ENCODE measurements around the gene MYO18A. TPM values are rescaled to one million over a fixed set of nuclear protein-coding genes. Genes with fewer than 3 reads are reported as not detected.

Gene MYO18A
- total RNA-seq, 1 experiment from 2014 or later: 37.2 TPM

GRCh38 chr17:29215717-29216116 lies 35.5 kb upstream of the MYO18A start:
- H3K4me2 ChIP-seq (ENCODE audit: low read length): no peak overlapping the region
- DNase-seq (ENCODE audit: low read depth, low spot score) (no peak), ATAC-seq (no peak)

More at GRCh38 chr17:29215717-29216116, 35.5 kb upstream of the MYO18A start:
- Histone ChIP-seq H3K4me3 (replicated peaks in 1 of 2; ENCODE audit: low read depth in 1 of 2, low read length in 2 of 2) (no peak overlapping the region), H3K27me3 (ENCODE audit: insufficient read depth, low read length) (no peaks in the 10 kb centered on the region), H3K27ac (ENCODE audit: low read depth, low read length) (no peak overlapping the region), H2AFZ (ENCODE audit: low read depth, low read length, poor library complexity, severe bottlenecking) (no peak overlapping the region), H3K36me3 (ENCODE audit: control insufficient read depth in 1 of 2, insufficient read depth in 2 of 2, low read length in 2 of 2) (0 out of 4 replicates have a peak, but pooled peaks cover 0 to 4% of the 10 kb centered on the region in 2 experiments), H3K9me2 (ENCODE audit: insufficient read depth) (no peaks in the 10 kb centered on the region), H4K20me1 (ENCODE audit: insufficient read depth) (no peaks in the 10 kb centered on the region), H3K9ac (ENCODE audit: low read length) (no peak overlapping the region), H3K9me3 (ENCODE audit: control insufficient read depth in 1 of 2, insufficient read depth in 1 of 2, low read depth in 1 of 2, low read length in 2 of 2) (no peaks in the 10 kb centered on the region), H3K4me1 (ENCODE audit: control insufficient read depth in 1 of 2, insufficient read depth in 2 of 2, low read length in 2 of 2) (peaks cover 0 to 9% of the 10 kb centered on the region in 2 experiments; a peak in 1 of 4 replicates), H3K79me2 (ENCODE audit: insufficient read depth, low read length) (peaks cover 6% of the 10 kb centered on the region; the same call in 1 of the 2 replicates)
- ChIA-PET CTCF (interaction anchor here (1.2 kb wide), 1 partner anchor 67 kb away, joined by 3 read pairs; no protein-coding TSS in a partner anchor), POLR2A (interaction anchor here (0.7 to 1.5 kb wide), 2 partner anchors 36 to 67 kb away, joined by 3 to 6 read pairs; partner anchors contain the start of gene MYO18A), RAD21 (ENCODE audit: low non-redundant PET in 1 of 2, low total read pairs in 2 of 2, uncharacterized antibody in 2 of 2, unreplicated experiment in 2 of 2) (no interaction called here)
- TF ChIP-seq JUND (IDR thresholded peaks at IDR 0.05) (no peak), REST (IDR thresholded peaks at IDR 0.05; ENCODE audit: low read depth) (no peak), SP1 (IDR thresholded peaks at IDR 0.05; ENCODE audit: low read depth) (no peak), ZBTB33 (IDR thresholded peaks at IDR 0.05; ENCODE audit: extremely low read depth, insufficient replicate concordance, low read length) (no peak), ZNF274 (IDR thresholded peaks at IDR 0.05; ENCODE audit: low read depth, low read length) (no peak), FOSL1 (IDR thresholded peaks at IDR 0.05; ENCODE audit: low read depth) (no peak), RAD21 (IDR thresholded peaks at IDR 0.05; ENCODE audit: low read depth) (no peak), YY1 (IDR thresholded peaks at IDR 0.05; ENCODE audit: extremely low read depth, insufficient replicate concordance, low read depth, low read length) (no peak), POLR2A (IDR thresholded peaks at IDR 0.05; ENCODE audit: borderline replicate concordance, extremely low read depth, insufficient read depth, insufficient read length) (no peak), SRF (IDR thresholded peaks at IDR 0.05; ENCODE audit: low read depth) (no peak), ATF3 (IDR thresholded peaks at IDR 0.05) (no peak), SIN3A (IDR thresholded peaks at IDR 0.05; ENCODE audit: low read depth) (no peak), CEBPB (IDR thresholded peaks at IDR 0.05; ENCODE audit: low read depth) (no peak), ZFX (IDR thresholded peaks at IDR 0.05) (no peak), EGR1 (IDR thresholded peaks at IDR 0.05; ENCODE audit: low read depth) (no peak), ELF1 (IDR thresholded peaks at IDR 0.05; ENCODE audit: borderline replicate concordance, low read depth) (no peak), TCF7L2 (IDR thresholded peaks at IDR 0.05; ENCODE audit: borderline replicate concordance, extremely low read depth, insufficient read depth, insufficient read length) (no peak), POLR2AphosphoS5 (IDR thresholded peaks at IDR 0.05; ENCODE audit: low read depth, low read length) (no peak)
- BruUV-seq (replicated peaks): no TSS peak
- intact Hi-C loops (cut with micrococcal nuclease): no loop called here

All from HCT116 (cell line).